GM18951 (cell line): ENCODE measurements around the gene KRTAP9-9.
"Not testable (repeated sequence)": the region's sequence is repeated elsewhere in the genome, so short reads cannot be mapped to it uniquely, and the experiment has no call there.

Source experiments
- POLR2A ChIP-seq: IDR thresholded peaks from 4 replicates; pipeline ENCODE4 v1.6.1; 2011; ENCODE audit warnings: mild to moderate bottlenecking; ENCODE audit not compliant: insufficient read length, insufficient read depth; ENCODE audit errors: extremely low read depth
- in situ Hi-C: fragments of 300-500 bp; cut with MboI; formaldehyde crosslinking; loops from one replicate; pipeline ENCODE4 v1.12.0; 2022; ENCODE audit warnings: low sequenced_read_pairs, mixed read lengths, inconsistent platforms; ENCODE audit not compliant: unreplicated experiment

KRTAP9-9 gene

DNA sequence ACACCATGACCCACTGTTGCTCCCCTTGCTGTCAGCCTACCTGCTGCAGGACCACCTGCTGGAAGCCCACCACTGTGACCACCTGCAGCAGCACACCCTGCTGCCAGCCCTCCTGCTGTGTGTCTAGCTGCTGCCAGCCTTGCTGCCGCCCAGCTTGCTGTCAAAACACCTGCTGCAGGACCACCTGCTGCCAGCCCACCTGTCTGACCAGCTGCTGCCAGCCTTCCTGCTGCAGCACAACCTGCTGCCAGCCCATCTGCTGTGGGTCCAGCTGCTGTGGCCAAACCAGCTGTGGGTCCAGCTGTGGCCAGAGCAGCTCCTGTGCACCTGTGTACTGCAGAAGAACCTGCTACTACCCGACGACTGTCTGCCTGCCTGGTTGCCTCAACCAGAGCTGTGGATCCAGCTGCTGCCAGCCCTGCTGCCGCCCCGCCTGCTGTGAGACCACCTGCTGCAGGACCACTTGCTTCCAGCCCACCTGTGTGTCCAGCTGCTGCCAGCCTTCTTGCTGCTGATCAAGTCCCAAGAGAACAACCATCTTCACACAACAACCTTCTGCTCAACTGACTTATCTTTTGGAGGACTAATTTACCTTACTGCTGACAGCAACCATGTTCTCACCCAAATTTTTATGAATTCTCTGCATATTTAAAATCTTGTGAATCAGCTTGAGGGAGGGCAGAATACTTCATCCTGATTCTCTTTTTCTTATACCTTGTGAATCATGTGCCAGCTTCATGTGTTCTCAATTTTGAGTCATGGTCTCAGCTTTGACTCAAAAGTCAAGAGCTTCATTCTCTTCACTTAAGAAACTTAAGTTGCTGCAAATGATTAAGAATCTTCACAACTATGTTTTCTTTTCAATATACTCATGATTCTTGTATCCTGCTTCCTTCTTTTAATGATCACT is at the start of gene KRTAP9-9:
Gene KRTAP9-9 (plus strand): TSS at position 4 of the 910 bp plus-strand sequence.
- in situ Hi-C loops: not testable (repeated sequence)

DNA sequence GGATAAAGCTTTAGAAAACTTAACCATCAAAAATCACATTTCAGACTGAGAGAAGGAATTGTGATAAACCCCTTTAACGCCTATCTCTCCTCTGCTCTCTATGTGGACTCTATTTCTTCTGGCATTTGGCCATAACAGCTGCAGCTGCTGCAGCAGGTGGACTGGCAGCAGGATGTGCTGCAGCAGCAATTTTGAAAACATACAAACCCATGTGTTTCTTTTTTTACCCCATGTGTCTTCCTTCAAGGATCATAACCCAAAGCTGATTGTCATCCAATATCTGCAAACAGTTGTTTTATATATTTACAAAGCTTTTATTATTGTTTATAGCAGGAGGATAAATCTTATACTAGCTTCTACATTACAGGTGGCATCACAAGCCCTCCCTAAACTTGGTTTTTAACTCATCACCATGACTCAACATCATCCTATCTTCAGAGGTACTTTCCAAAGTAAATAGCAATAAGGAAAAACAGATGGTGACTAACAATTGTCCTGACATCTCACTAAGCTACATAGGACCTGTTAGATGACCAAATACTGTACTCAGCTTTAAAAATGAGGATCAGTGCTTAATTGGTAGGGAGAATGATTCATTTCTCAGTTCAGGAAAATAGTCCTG is 43.2 kb upstream of the KRTAP9-9 start:
- TF ChIP-seq POLR2A: no peak

DNA sequence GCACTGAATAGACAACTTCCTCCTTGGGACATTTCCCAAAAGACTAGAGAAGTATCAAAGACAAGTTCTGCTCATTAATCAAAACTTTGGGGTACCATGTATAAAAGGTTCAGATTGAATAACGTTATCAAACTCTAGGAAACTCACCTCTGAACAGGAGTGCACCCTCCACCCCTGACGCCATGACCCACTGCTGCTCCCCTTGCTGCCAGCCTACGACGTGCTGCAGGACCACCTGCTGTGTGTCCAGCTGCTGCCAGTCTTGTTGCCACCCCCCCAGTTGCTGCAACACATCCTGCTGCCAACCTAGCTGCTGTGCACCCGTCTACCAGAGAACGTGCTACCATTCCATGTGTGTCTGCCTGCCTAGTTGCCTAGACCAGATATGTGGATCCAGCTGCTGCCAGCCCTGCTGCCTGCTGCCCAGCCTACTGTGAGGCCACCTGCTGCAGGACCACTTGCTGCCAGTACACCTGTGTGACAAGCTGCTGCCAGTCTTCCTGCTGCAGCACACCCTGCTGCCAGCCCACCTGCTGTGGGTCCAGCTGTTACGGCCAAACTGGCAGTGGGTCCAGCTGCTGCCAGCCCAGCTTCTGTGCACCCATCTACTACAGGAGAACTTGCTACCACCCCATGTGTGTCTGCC is 42.5 kb upstream of the KRTAP9-9 start:
- no peak for TF ChIP-seq POLR2A
- in situ Hi-C loops: no loop called here

More for the DNA sequence above, 43.2 kb upstream of the KRTAP9-9 start:
- in situ Hi-C loops: no loop called here

DNA sequence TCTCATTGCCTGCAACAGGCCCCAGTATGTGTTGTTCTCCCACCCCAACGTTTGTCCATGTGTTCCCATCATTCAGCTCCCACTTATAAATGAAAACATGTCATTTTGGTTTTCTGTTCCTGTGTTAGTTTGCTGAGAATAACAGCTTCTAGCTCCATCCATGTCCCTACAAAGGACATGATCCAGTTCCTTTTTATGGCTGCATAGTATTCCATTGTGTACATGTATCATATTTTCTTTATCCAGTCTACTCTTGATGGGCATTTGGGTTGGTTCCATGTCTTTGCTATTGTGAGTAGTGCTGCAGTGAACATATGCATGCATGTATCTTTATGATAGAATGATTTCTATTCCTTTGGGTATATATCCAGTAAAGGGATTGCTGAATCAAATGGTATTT is 39.5 kb upstream of the KRTAP9-9 start:
- no peak for TF ChIP-seq POLR2A
- in situ Hi-C loops: no loop called here

DNA sequence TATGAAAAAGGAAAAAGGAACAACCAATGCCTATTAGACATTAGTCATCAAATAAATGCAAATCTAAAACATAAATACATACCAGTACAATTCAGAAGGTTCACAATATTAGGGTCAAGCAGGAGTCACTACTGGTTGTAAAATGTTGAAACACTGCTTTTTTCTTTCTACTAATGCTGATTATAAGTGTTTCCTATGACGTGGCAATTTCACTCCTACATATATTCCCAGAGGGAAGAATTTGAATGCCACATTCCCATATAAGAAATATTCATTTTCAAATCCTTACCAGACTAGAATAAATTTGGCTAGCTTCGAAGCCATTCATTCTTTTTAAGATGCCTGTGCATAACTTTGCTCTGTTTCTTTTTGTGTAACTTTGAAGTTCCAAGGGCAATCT is 31.4 kb upstream of the KRTAP9-9 start:
- in situ Hi-C loops: no loop called here
- no peak for TF ChIP-seq POLR2A

DNA sequence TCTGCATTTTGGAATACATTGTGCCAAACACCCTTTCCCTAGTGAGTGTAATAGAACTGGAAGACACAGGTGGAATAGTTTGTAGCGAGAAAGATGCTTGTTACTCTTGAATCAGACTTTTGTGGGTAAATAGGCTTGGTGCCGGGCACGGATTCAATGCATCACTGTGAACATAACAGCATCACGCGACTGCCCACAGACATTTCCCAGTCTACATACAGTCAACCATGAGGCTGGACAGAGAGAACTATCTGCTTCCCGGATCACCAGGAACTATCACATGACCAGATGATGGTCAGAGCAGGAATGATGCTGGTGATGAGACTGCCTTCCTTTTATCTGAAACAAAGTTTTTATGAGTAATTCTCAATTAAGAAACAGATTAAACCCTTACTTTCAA is 29.1 kb upstream of the KRTAP9-9 start:
- in situ Hi-C loops: no loop called here
- no peak for TF ChIP-seq POLR2A

DNA sequence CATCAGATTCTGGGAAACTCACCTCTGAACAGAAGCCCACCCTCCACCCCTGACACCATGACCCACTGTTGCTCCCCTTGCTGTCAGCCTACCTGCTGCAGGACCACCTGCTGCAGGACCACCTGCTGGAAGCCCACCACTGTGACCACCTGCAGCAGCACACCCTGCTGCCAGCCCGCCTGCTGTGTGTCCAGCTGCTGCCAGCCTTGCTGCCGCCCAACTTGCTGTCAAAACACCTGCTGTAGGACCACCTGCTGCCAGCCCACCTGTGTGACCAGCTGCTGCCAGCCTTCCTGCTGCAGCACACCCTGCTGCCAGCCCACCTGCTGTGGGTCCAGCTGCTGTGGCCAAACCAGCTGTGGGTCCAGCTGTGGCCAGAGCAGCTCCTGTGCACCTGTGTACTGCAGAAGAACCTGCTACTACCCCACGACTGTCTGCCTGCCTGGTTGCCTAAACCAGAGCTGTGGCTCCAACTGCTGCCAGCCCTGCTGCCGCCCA is 28.5 kb upstream of the KRTAP9-9 start, which contains the start of gene KRTAP9-2:
Gene KRTAP9-2 (plus strand): TSS at position 51 of the 498 bp plus-strand sequence. CDS start 7 bp downstream, at position 58.
- in situ Hi-C loops: not testable (repeated sequence)

DNA sequence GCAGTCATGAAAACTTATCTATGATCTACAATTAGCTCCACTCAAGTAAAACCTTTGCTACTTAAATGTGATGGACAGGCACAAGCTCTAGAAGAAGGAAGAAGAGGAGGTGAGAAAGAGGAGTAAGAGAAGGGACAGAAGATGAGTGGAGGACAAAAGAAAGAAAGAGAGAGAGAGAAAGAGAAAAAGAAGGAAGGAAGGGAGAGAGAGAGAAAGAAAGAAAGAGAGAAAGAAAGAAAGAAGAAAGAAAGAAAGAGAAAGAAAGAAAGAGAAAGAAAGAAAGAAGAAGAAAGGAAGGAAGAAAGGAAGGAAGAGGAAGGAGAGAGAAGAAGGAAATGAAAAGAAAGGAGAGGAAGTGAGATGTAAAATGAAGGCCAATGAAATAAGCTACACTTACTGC is 25.1 kb upstream of the KRTAP9-9 start:
- no peak for TF ChIP-seq POLR2A
- in situ Hi-C loops: no loop called here

DNA sequence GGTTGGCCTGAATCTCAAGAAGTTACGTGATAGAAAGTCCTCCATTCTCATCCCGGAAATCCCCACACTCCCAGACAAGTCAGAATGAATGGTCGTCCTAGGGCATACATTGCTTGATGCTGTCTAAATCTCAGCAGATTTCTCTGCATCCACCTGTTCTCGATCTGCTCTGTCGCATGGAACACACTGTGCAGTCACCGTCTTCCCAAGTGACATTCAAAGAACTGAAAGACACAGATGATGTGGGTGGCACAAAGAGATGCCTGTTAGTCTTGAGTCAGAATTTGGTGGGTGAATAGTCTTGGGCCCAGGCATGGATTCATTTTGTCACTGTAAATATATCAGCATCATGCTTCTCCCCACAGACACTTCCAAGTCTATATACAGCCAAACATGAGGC is 23.5 kb upstream of the KRTAP9-9 start:
- TF ChIP-seq POLR2A: no peak
- in situ Hi-C loops: no loop called here

DNA sequence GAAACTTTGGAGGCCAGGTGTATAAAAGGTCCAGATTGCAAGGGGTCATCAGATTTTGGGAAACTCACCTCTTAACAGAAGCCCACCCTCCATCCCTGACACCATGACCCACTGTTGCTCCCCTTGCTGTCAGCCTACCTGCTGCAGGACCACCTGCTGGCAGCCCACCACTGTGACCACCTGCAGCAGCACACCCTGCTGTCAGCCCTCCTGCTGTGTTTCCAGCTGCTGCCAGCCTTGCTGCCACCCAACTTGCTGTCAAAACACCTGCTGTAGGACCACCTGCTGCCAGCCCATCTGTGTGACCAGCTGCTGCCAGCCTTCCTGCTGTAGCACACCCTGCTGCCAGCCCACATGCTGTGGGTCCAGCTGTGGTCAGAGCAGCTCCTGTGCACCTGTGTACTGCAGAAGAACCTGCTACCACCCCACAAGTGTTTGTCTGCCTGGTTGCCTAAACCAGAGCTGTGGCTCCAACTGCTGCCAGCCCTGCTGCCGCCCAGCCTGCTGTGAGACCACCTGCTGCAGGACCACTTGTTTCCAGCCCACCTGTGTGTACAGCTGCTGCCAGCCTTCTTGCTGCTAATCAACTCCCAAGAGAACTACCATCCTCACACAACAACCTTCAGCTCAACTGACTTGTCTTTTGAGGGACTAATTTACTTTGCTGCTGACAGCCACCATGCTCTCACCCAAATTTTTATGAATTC is 22.6 kb upstream of the KRTAP9-9 start, which contains the start of gene KRTAP9-3:
Gene KRTAP9-3 (plus strand): TSS at position 51 of the 707 bp plus-strand sequence. CDS start 53 bp downstream, at position 104.
- in situ Hi-C loops: not testable (repeated sequence)

DNA sequence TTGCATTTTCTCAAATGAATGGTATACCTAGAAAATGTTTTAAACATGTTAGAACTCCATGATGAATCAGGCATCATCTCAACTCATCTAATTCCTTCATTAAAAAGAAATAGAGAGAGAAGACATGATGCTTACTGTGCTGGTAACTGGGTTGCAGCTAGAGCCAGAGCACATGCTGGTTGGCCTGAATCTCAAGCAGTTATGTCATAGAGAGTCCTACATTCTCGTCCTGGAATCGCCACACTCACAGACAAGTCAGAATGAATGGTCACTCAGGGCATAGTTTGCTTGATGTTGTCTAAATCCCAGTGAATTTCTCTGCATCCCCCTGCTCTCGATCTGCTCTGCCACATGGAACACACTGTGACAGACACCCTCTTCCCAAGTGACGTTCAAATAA is 18.1 kb upstream of the KRTAP9-9 start:
- in situ Hi-C loops: not testable (repeated sequence)

DNA sequence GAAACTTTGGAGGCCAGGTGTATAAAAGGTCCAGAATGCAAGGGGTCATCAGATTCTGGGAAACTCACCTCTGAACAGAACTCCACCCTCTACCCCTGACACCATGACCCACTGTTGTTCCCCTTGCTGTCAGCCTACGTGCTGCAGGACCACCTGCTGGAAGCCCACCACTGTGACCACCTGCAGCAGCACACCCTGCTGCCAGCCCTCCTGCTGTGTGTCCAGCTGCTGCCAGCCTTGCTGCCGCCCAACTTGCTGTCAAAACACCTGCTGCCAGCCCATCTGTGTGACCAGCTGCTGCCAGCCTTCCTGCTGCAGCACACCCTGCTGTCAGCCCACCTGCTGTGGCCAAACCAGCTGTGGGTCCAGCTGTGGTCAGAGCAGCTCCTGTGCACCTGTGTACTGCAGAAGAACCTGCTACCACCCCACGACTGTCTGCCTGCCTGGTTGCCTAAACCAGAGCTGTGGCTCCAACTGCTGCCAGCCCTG is 17.2 kb upstream of the KRTAP9-9 start, which contains the start of gene KRTAP9-8:
Gene KRTAP9-8 (plus strand): TSS at position 51 of the 489 bp plus-strand sequence. CDS start 53 bp downstream, at position 104.
- in situ Hi-C loops: not testable (repeated sequence)

DNA sequence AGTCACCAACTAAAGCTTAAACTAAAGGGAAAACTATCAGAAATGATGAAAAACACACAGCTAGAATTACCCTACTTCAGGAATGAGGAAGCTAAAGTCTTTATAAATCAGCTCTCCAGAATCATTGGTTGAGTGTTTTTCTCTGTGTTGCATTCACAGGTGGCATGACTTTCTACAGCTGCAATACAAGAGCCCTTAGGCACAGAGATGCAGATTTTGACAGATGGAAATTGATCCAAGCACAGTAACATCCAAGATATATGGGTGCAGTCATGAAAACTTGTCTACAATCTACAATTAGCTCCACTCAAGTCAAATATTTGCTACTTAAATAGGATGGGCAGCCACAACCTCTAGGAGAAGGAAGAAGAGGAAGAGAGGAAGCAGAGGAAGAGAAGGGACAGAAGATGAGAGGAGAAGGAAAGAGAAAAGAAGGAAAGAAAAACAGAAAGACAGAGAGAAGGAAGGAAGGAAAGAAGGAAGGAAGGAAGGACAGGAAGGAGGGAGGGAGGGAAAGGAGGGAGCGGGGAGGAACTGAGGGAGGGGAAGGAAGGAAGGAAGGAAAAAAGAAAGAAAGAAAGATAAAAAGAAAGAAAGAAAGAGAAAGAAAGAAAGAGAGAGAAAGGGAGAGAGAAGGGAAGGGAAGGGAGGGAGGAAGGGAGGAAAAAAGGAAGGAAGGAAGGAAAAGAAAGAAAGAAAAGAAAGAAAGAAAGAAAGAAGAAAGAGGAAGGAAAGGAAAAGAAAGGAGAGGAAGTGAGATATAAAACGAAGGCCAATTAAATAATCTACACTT is 8.0 kb upstream of the KRTAP9-9 start:
- in situ Hi-C loops: not testable (repeated sequence)

DNA sequence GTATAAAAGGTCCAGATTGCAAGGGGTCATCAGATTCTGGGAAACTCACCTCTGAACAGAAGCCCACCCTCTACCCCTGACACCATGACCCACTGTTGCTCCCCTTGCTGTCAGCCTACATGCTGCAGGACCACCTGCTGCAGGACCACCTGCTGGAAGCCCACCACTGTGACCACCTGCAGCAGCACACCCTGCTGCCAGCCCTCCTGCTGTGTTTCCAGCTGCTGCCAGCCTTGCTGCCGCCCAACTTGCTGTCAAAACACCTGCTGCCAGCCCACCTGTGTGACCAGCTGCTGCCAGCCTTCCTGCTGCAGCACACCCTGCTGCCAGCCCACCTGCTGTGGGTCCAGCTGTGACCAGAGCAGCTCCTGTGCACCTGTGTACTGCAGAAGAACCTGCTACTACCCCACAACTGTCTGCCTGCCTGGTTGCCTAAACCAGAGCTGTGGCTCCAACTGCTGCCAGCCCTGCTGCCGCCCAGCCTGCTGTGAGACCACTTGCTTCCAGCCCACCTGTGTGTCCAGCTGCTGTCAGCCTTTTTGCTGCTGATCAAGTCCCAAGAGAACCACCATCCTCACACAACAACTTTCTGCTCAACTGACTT is 5.4 kb upstream of the KRTAP9-9 start, which contains the start of gene KRTAP9-4:
Gene KRTAP9-4 (plus strand): TSS at position 51 of the 604 bp plus-strand sequence. CDS start 34 bp downstream, at position 85.
- in situ Hi-C loops: not testable (repeated sequence)
